ENCODE results near the gene FLT4.

- TF ChIP-seq CTCF (conservative IDR thresholded peaks at IDR 0.05; ENCODE audit: low read depth, low read length) (no peak), EZH2 (IDR thresholded peaks at IDR 0.05; ENCODE audit: low read length, unreplicated experiment) (no peak), EZH2phosphoT487 (IDR thresholded peaks at IDR 0.05; ENCODE audit: borderline replicate concordance, low read length) (no peak)
Measured at GRCh38 chr5:180629831-180630382, 19.5 kb downstream of the FLT4 start.

All from PC-3 (cell line).